Measurements from ENCODE around the gene EXOC6B. TPM values are rescaled to one million over a fixed set of nuclear protein-coding genes. Genes with fewer than 3 reads are reported as not detected.

The EXOC6B gene
- polyA plus RNA-seq, 1 donor, result 11.5 TPM

DNA sequence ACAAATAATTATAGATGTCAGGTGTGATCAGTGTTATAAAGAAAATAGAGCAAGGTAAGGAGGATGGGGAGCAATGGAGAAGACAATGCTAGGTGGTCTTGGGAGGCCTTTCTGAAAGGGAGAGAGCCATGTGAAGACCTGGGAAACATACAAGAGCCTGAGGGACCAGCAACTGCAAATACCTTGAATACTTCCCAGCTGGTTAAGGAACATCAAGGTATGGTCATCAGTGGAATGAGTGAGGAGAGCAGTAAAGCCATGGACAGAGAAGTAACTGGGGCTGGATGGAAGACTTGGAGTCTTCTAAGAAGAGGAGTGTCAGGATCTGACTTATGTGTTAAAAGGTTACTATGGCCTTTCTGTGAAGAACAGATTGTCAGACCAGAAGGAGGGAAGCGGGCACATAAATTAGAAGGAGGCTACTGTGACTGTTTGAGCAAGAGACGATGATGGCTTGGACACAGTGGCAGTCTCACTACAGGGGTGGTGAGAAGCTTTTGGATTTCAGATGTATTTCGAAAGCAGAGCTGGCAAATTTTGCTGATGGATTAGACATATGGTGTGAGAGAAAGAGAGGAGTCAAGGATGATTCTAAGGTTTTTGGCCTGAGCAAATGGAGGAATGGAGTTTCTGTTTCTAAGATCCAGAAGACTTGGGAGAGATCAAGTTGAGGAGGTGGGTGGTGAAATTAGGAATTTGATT is 22.8 kb upstream of the EXOC6B start:
- Histone ChIP-seq H3K36me3 (ENCODE audit: control insufficient read depth, insufficient read depth, low read length) (no peaks in the 10 kb centered on the region), H3K4me3 (ENCODE audit: low read length) (no peak overlapping the region), H3K27me3 (ENCODE audit: control insufficient read depth, insufficient read depth, low read length) (peaks cover 35% of the 10 kb centered on the region), H3K9me3 (ENCODE audit: control insufficient read depth, low read depth, low read length) (no peaks in the 10 kb centered on the region), H3K4me1 (ENCODE audit: control insufficient read depth, insufficient read depth, low read length) (no peaks in the 10 kb centered on the region), H3K27ac (ENCODE audit: low read length) (no peak overlapping the region)
- no CpG with 5 or more reads among the region's 3 CpGs for WGBS (ENCODE audit: insufficient coverage, low lambda C conversion rate)
- DNase-seq, result no peak

- H3K36me3 ChIP-seq (ENCODE audit: control insufficient read depth, insufficient read depth, low read length), result no peaks in the 10 kb centered on the region
- no peak for DNase-seq
- H3K27ac ChIP-seq (ENCODE audit: low read length), result no peak overlapping the region
- peaks cover 35% of the 10 kb centered on the region for H3K27me3 ChIP-seq (ENCODE audit: control insufficient read depth, insufficient read depth, low read length)
- no peak overlapping the region for H3K4me3 ChIP-seq (ENCODE audit: low read length)
- H3K4me1 ChIP-seq (ENCODE audit: control insufficient read depth, insufficient read depth, low read length), result no peaks in the 10 kb centered on the region
- no peaks in the 10 kb centered on the region for H3K9me3 ChIP-seq (ENCODE audit: control insufficient read depth, low read depth, low read length)
- WGBS (ENCODE audit: insufficient coverage, low lambda C conversion rate), result 52% methylated on average over 3 of the region's 3 CpGs
Observed at GRCh38 chr2:72847534-72848315, 21.9 kb upstream of the EXOC6B start.

GRCh38 chr2:72846171-72847095 is 20.6 kb upstream of the EXOC6B start:
- H3K9me3 ChIP-seq (ENCODE audit: control insufficient read depth, low read depth, low read length), result no peaks in the 10 kb centered on the region
- no peak for DNase-seq
- H3K4me1 ChIP-seq (ENCODE audit: control insufficient read depth, insufficient read depth, low read length), result no peaks in the 10 kb centered on the region
- no peak overlapping the region for H3K27ac ChIP-seq (ENCODE audit: low read length)
- 85% methylated on average over 3 of the region's 6 CpGs for WGBS (ENCODE audit: insufficient coverage, low lambda C conversion rate)
- H3K4me3 ChIP-seq (ENCODE audit: low read length), result no peak overlapping the region
- H3K27me3 ChIP-seq (ENCODE audit: control insufficient read depth, insufficient read depth, low read length), result peaks cover 28% of the 10 kb centered on the region
- no peaks in the 10 kb centered on the region for H3K36me3 ChIP-seq (ENCODE audit: control insufficient read depth, insufficient read depth, low read length)

DNA sequence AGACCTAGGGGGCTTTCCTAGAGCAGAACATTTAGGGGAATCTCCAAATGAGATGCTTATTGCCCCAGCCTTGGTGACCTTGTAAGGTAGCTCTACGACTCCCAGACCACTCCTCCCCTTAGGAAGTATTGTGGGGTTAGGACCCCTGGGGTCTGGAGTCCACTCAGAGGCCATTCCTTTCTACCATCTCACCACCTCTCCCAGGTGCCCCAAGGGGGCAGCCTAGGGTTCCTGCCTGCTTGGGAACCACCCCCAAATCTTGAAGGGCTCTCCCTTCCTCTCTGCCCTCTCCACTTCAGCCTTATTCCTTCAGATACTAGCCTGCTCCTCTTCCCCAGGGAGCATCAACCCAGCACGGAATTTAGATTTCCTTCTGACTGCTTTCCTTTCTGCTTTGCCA is 17.5 kb upstream of the EXOC6B start:
- no peak overlapping the region for H3K27ac ChIP-seq (ENCODE audit: low read length)
- no peak overlapping the region for H3K4me3 ChIP-seq (ENCODE audit: low read length)
- no peaks in the 10 kb centered on the region for H3K36me3 ChIP-seq (ENCODE audit: control insufficient read depth, insufficient read depth, low read length)
- DNase-seq, result no peak
- H3K27me3 ChIP-seq (ENCODE audit: control insufficient read depth, insufficient read depth, low read length), result peaks cover 7% of the 10 kb centered on the region
- 29% methylated on average over 1 of the region's 2 CpGs for WGBS (ENCODE audit: insufficient coverage, low lambda C conversion rate)
- no peaks in the 10 kb centered on the region for H3K4me1 ChIP-seq (ENCODE audit: control insufficient read depth, insufficient read depth, low read length)
- H3K9me3 ChIP-seq (ENCODE audit: control insufficient read depth, low read depth, low read length), result no peaks in the 10 kb centered on the region

- H3K27me3 ChIP-seq (ENCODE audit: control insufficient read depth, insufficient read depth, low read length), result peaks cover 7% of the 10 kb centered on the region
- H3K4me3 ChIP-seq (ENCODE audit: low read length), result no peak overlapping the region
- WGBS (ENCODE audit: insufficient coverage, low lambda C conversion rate), result no CpG with 5 or more reads among the region's 3 CpGs
- H3K4me1 ChIP-seq (ENCODE audit: control insufficient read depth, insufficient read depth, low read length), result no peaks in the 10 kb centered on the region
- H3K36me3 ChIP-seq (ENCODE audit: control insufficient read depth, insufficient read depth, low read length), result no peaks in the 10 kb centered on the region
- DNase-seq, result no peak
- H3K27ac ChIP-seq (ENCODE audit: low read length), result no peak overlapping the region
- H3K9me3 ChIP-seq (ENCODE audit: control insufficient read depth, low read depth, low read length), result no peaks in the 10 kb centered on the region
Observed at GRCh38 chr2:72841462-72842125, 15.8 kb upstream of the EXOC6B start.

GRCh38 chr2:72840066-72840465 is 14.2 kb upstream of the EXOC6B start:
- H3K4me1 ChIP-seq (ENCODE audit: control insufficient read depth, insufficient read depth, low read length), result no peaks in the 10 kb centered on the region
- no peak for DNase-seq
- no CpG with 5 or more reads among the region's 2 CpGs for WGBS (ENCODE audit: insufficient coverage, low lambda C conversion rate)

GRCh38 chr2:72837171-72837570 is 11.3 kb upstream of the EXOC6B start:
- no peaks in the 10 kb centered on the region for H3K4me1 ChIP-seq (ENCODE audit: control insufficient read depth, insufficient read depth, low read length)
- no peaks in the 10 kb centered on the region for H3K36me3 ChIP-seq (ENCODE audit: control insufficient read depth, insufficient read depth, low read length)
- no peak overlapping the region for H3K4me3 ChIP-seq (ENCODE audit: low read length)
- WGBS (ENCODE audit: insufficient coverage, low lambda C conversion rate), result no CpG with 5 or more reads among the region's 4 CpGs
- peaks cover 2% of the 10 kb centered on the region for H3K27me3 ChIP-seq (ENCODE audit: control insufficient read depth, insufficient read depth, low read length)
- no peak for DNase-seq
- H3K27ac ChIP-seq (ENCODE audit: low read length), result no peak overlapping the region
- H3K9me3 ChIP-seq (ENCODE audit: control insufficient read depth, low read depth, low read length), result no peaks in the 10 kb centered on the region

More at GRCh38 chr2:72840066-72840465, 14.2 kb upstream of the EXOC6B start:
- Histone ChIP-seq H3K9me3 (ENCODE audit: control insufficient read depth, low read depth, low read length) (no peaks in the 10 kb centered on the region), H3K4me3 (ENCODE audit: low read length) (no peak overlapping the region), H3K36me3 (ENCODE audit: control insufficient read depth, insufficient read depth, low read length) (no peaks in the 10 kb centered on the region), H3K27ac (ENCODE audit: low read length) (no peak overlapping the region), H3K27me3 (ENCODE audit: control insufficient read depth, insufficient read depth, low read length) (peaks cover 9% of the 10 kb centered on the region)

GRCh38 chr2:72835403-72835802 is 9.6 kb upstream of the EXOC6B start:
- Histone ChIP-seq H3K9me3 (ENCODE audit: control insufficient read depth, low read depth, low read length) (no peaks in the 10 kb centered on the region), H3K36me3 (ENCODE audit: control insufficient read depth, insufficient read depth, low read length) (no peaks in the 10 kb centered on the region), H3K27ac (ENCODE audit: low read length) (no peak overlapping the region), H3K4me3 (ENCODE audit: low read length) (no peak overlapping the region), H3K4me1 (ENCODE audit: control insufficient read depth, insufficient read depth, low read length) (no peaks in the 10 kb centered on the region), H3K27me3 (ENCODE audit: control insufficient read depth, insufficient read depth, low read length) (peaks cover 2% of the 10 kb centered on the region)
- no peak for DNase-seq
- no CpG with 5 or more reads among the region's 1 CpG for WGBS (ENCODE audit: insufficient coverage, low lambda C conversion rate)

DNA sequence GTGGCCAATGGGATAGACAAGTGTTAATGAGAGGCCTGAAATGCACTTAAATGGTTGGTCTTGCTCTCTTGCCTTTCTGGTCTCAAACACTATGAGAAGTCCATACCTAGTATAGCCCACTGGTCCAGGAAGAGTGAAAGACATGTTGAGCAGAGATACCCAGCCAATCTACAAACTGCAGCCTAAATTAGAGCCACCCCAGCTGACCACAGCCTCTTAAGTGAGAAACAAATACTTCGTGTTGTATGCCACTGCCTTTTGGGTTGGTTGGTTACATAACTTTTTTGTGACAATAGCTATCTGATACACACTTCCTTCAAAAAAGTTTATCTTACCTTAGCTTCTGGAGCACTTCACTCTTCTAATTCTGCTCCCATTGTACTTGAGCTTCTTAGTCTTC is 8.8 kb upstream of the EXOC6B start:
- no peak overlapping the region for H3K4me3 ChIP-seq (ENCODE audit: low read length)
- no peaks in the 10 kb centered on the region for H3K9me3 ChIP-seq (ENCODE audit: control insufficient read depth, low read depth, low read length)
- DNase-seq, result no peak
- H3K4me1 ChIP-seq (ENCODE audit: control insufficient read depth, insufficient read depth, low read length), result no peaks in the 10 kb centered on the region
- H3K27me3 ChIP-seq (ENCODE audit: control insufficient read depth, insufficient read depth, low read length), result peaks cover 2% of the 10 kb centered on the region
- H3K36me3 ChIP-seq (ENCODE audit: control insufficient read depth, insufficient read depth, low read length), result no peaks in the 10 kb centered on the region
- H3K27ac ChIP-seq (ENCODE audit: low read length), result no peak overlapping the region
- WGBS (ENCODE audit: insufficient coverage, low lambda C conversion rate), result no CpG with 5 or more reads among the region's 1 CpG

Data from large intestine (tissue), 3 donors.